Left cardiac atrium (tissue), 4 donors: ENCODE measurements around the gene TIAM1. TPM values are rescaled to one million over a fixed set of nuclear protein-coding genes. Genes with fewer than 3 reads are reported as not detected.

Experiments
- ATAC-seq, 2 donors: fragments of 200-7000 bp; cut with Tn5 transposase; one replicate each; pipeline ENCODE4 v1.9.1; 2020; ENCODE audit warnings: mild to moderate bottlenecking in 2 of 2, moderate library complexity in 2 of 2
- DNase-seq: peaks from one replicate; pipeline ENCODE4 v3.0.0-alpha.2; 2020
- intact Hi-C, 2 donors: fragments of 100-400 bp; cut with DNase I; formaldehyde crosslinking; loops; one replicate each; pipeline versions ENCODE4 v1.14.1 to v1.15.1; 2022 to 2023
- total RNA-seq, 2 donors: library from RNA; stranded (reverse); fragmentation: NEBNext Ultra II Directional; extraction: Animal tissue kit (Norgen Biotek cat#: 25700); gene quantifications; one replicate each; pipeline ENCODE4 v1.2.1, GENCODE V29; 2021
- donor health status: DM: no; HTN: yes; CAD: no.
- donor health status: DM: no; HTN: yes; CAD: no; lungs with severe emphysema.
- donor health status: DM: yes; HTN: yes; CAD: no.
- donor health status: Dilated cardiomyopathy.

Gene TIAM1
- total RNA-seq, 2 donors from 2014 or later: 5.0 to 6.7 TPM

GRCh38 chr21:31294691-31295090 lies 49.4 kb downstream of the TIAM1 start:
- DNase-seq (no peak), ATAC-seq (no peak)
- intact Hi-C loops: no loop called here

- ATAC-seq (peak in 1 of 2 donors; percentile 90), DNase-seq (no peak)
- intact Hi-C loops: no loop called here
Measured at GRCh38 chr21:31293986-31294385, 50.1 kb downstream of the TIAM1 start.

- no peak for DNase-seq
- intact Hi-C loops: no loop called here
- no peak for ATAC-seq
Measured at GRCh38 chr21:31290765-31291164, 53.3 kb downstream of the TIAM1 start.

GRCh38 chr21:31289702-31290101 lies 54.4 kb downstream of the TIAM1 start:
- intact Hi-C loops: no loop called here
- no peak for DNase-seq
- ATAC-seq: no peak

- DNase-seq (no peak), ATAC-seq (no peak)
- intact Hi-C loops: no loop called here
Measured at GRCh38 chr21:31288191-31288590, 55.9 kb downstream of the TIAM1 start.

- ATAC-seq: no peak
- no peak for DNase-seq
- intact Hi-C loops: no loop called here
Measured at GRCh38 chr21:31287201-31287600, 56.9 kb downstream of the TIAM1 start.

GRCh38 chr21:31286621-31287020 lies 57.4 kb downstream of the TIAM1 start:
- intact Hi-C loops: no loop called here
- no peak for ATAC-seq
- DNase-seq: no peak

- DNase-seq (peak; percentile 55), ATAC-seq (no peak)
- intact Hi-C loops: no loop called here
Measured at GRCh38 chr21:31284797-31285397, 59.2 kb downstream of the TIAM1 start.

GRCh38 chr21:31283025-31283424 lies 61.0 kb downstream of the TIAM1 start:
- intact Hi-C loops: no loop called here
- ATAC-seq (no peak), DNase-seq (no peak)

- ATAC-seq (peak; percentile 78 to 97), DNase-seq (peak; percentile 50)
- intact Hi-C loops: no loop called here
Measured at GRCh38 chr21:31282095-31282709, 61.9 kb downstream of the TIAM1 start.

- no peak for ATAC-seq
- intact Hi-C loops: no loop called here
- no peak for DNase-seq
Measured at GRCh38 chr21:31281561-31281960, 62.5 kb downstream of the TIAM1 start.

- intact Hi-C loops: no loop called here
- DNase-seq (no peak), ATAC-seq (no peak)
Measured at GRCh38 chr21:31279986-31280385, 64.1 kb downstream of the TIAM1 start.

- ATAC-seq (no peak), DNase-seq (no peak)
- intact Hi-C loops: no loop called here
Measured at GRCh38 chr21:31279214-31279613, 64.8 kb downstream of the TIAM1 start.

GRCh38 chr21:31278511-31279130 lies 65.4 kb downstream of the TIAM1 start:
- intact Hi-C loops: no loop called here
- DNase-seq (no peak), ATAC-seq (no peak)

GRCh38 chr21:31276663-31277062 lies 67.4 kb downstream of the TIAM1 start:
- DNase-seq (no peak), ATAC-seq (no peak)
- intact Hi-C loops: no loop called here

GRCh38 chr21:31275901-31276300 lies 68.2 kb downstream of the TIAM1 start:
- ATAC-seq: no peak
- intact Hi-C loops: no loop called here
- DNase-seq: no peak

GRCh38 chr21:31273278-31273677 lies 70.8 kb downstream of the TIAM1 start:
- intact Hi-C loops: no loop called here
- DNase-seq (no peak), ATAC-seq (no peak)

GRCh38 chr21:31268090-31268489 lies 76.0 kb downstream of the TIAM1 start:
- intact Hi-C loops: no loop called here
- ATAC-seq: no peak
- no peak for DNase-seq

- DNase-seq: no peak
- intact Hi-C loops: no loop called here
- no peak for ATAC-seq
Measured at GRCh38 chr21:31267644-31268043, 76.4 kb downstream of the TIAM1 start.

- ATAC-seq (no peak), DNase-seq (no peak)
- intact Hi-C loops: no loop called here
Measured at GRCh38 chr21:31266241-31266640, 77.8 kb downstream of the TIAM1 start.
